ENCODE measurements around the gene SDK1. TPM values are rescaled to one million over a fixed set of nuclear protein-coding genes. Genes with fewer than 3 reads are reported as not detected.

Gene SDK1
- total RNA-seq, 4 donors from 2014 or later, result 1.3 to 5.0 (median 2.0) TPM

DNA sequence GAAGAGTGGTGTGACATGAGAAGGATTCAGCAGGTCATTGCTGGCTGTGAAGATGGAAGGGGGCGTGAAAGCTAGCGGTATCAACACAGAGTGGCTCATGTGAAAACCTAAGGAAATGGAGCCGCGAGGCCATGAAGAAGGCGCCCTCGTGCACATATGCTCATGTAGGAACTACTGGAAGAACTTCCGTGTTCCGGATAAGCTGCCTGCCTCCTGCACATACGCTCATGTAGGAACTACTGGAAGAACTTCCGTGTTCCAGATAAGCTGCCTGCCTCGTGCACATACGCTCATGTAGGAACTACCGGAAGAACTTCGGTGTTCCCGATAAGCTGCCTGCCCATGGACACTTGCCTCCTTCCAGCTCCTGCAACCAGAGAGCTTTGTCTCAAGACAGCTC lies 179.1 kb downstream of the SDK1 start:
- DNase-seq, result no peak
- Histone ChIP-seq H3K4me1 (no peaks in the 10 kb centered on the region), H3K27ac (no peak overlapping the region), H3K9me3 (no peaks in the 10 kb centered on the region), H3K4me3 (replicated peaks in 1 of 3) (no peak overlapping the region), H3K27me3 (no peaks in the 10 kb centered on the region), H3K36me3 (no peaks in the 10 kb centered on the region)
- WGBS, 2 donors, result 95 to 97% methylated on average over 15 of the region's 15 CpGs
- TF ChIP-seq, protein P1, sequence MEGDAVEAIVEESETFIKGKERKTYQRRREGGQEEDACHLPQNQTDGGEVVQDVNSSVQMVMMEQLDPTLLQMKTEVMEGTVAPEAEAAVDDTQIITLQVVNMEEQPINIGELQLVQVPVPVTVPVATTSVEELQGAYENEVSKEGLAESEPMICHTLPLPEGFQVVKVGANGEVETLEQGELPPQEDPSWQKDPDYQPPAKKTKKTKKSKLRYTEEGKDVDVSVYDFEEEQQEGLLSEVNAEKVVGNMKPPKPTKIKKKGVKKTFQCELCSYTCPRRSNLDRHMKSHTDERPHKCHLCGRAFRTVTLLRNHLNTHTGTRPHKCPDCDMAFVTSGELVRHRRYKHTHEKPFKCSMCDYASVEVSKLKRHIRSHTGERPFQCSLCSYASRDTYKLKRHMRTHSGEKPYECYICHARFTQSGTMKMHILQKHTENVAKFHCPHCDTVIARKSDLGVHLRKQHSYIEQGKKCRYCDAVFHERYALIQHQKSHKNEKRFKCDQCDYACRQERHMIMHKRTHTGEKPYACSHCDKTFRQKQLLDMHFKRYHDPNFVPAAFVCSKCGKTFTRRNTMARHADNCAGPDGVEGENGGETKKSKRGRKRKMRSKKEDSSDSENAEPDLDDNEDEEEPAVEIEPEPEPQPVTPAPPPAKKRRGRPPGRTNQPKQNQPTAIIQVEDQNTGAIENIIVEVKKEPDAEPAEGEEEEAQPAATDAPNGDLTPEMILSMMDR (IDR thresholded peaks at IDR 0.05), result no peak
- TF ChIP-seq POLR2A (IDR thresholded peaks at IDR 0.05), result no peak
- intact Hi-C loops (cut with DNase I), result no loop called here

DNA sequence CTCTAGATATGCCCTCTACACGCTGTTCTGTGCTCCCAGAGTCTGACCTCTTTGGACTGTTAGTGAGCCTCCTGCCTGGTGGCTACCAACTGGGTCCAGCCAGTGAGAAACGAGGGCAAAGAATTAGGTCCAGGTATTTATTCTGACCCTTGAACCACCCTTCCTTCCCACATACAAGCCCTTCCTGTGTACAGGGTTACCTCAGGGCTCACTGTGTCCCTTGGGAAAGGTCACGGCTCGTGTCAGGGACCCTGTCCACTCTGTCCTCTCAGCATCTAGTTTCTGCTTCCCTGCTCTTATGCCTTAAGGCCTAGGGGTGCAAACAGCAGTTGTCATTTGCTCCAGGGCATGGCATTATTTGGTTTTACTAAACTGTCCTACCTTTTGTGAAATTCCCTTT lies 180.4 kb downstream of the SDK1 start:
- TF ChIP-seq, protein P1 (IDR thresholded peaks at IDR 0.05), result no peak
- TF ChIP-seq POLR2A (IDR thresholded peaks at IDR 0.05), result no peak
- DNase-seq, result no peak
- H3K36me3 ChIP-seq, result no peaks in the 10 kb centered on the region
- no peak overlapping the region for H3K4me3 ChIP-seq (replicated peaks in 1 of 3)
- no peaks in the 10 kb centered on the region for H3K27me3 ChIP-seq
- intact Hi-C loops (cut with DNase I), result no loop called here
- H3K4me1 ChIP-seq, result no peaks in the 10 kb centered on the region
- 82 to 84% methylated on average over 4 of the region's 4 CpGs for WGBS, 2 donors
- no peak overlapping the region for H3K27ac ChIP-seq
- H3K9me3 ChIP-seq, result no peaks in the 10 kb centered on the region

DNA sequence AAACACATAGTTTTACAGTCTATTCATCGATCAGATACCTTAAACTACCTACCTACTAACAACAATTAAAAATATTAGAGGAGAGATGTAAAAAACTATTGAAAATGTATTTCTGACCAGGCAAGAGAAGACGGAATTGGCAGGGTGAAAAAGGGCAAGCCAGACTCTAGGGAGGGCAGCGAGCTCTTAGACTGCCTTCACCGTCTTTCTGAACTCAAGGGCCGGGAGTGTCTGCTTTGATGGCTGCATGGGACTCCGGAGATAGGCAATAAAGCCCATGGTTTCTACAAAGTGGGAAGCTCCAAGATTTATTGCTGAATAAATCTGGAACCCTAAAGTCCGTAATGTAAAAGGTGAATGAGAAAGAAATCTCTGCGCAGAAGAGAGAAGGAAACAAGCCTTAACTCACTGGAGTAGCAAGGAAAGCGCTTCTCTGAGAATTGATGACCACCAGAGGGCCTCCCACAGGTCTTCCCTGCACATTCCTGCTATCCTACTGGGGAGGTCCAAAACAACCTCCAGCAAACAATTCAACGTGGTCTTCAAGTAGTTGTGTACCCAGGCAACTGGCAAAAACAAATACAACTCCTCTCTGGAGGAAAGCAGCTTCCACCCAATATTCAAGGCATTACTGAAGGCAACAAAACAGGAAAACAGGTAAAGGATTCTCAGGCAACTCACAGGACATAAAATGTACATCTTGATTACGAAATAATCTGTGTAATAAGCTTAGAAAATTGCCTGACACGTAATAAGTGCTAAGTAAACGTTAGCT lies 181.3 kb downstream of the SDK1 start:
- H3K9me3 ChIP-seq, result no peaks in the 10 kb centered on the region
- WGBS, 2 donors, result 65 to 67% methylated on average over 13 of the region's 13 CpGs
- peak in 1 of 2 donors; percentile 16 for DNase-seq
- TF ChIP-seq, protein P1 (IDR thresholded peaks at IDR 0.05), result peak in 3 of 6 experiments; percentile 30 to 37 (median 32)
- no peak for TF ChIP-seq POLR2A (IDR thresholded peaks at IDR 0.05)
- intact Hi-C loops (cut with DNase I), result no loop called here
- no peaks in the 10 kb centered on the region for H3K4me1 ChIP-seq
- no peaks in the 10 kb centered on the region for H3K36me3 ChIP-seq
- H3K4me3 ChIP-seq (replicated peaks in 1 of 3), result no peak overlapping the region
- H3K27ac ChIP-seq, result no peak overlapping the region
- H3K27me3 ChIP-seq, result no peaks in the 10 kb centered on the region

DNA sequence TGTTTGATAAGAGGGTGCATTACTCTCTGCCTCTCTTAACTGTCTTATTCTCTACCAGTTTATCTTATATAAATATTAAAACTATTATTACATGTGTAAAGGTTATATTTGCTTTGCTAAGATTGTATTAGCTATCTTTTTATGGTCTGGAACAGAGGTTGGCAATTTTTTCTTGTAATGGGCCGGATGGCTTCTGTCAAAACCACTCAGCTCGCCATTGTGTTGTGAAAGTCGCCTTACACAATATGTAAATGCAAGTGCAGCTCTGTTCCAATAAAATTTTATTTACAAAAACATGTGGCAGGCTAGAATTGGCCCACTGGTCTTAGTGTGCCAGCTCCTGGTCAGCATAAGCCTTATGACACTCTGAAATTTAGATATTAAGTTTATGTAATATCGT lies 185.8 kb downstream of the SDK1 start:
- H3K4me3 ChIP-seq (replicated peaks in 1 of 3), result no peak overlapping the region
- no peaks in the 10 kb centered on the region for H3K4me1 ChIP-seq
- 70 to 90% methylated on average over 4 of the region's 4 CpGs for WGBS, 2 donors
- H3K36me3 ChIP-seq, result no peaks in the 10 kb centered on the region
- no peak overlapping the region for H3K27ac ChIP-seq
- intact Hi-C loops (cut with DNase I), result no loop called here
- no peak for DNase-seq
- TF ChIP-seq, protein P1 (IDR thresholded peaks at IDR 0.05), result no peak
- no peak for TF ChIP-seq POLR2A (IDR thresholded peaks at IDR 0.05)
- no peaks in the 10 kb centered on the region for H3K27me3 ChIP-seq
- H3K9me3 ChIP-seq, result no peaks in the 10 kb centered on the region

DNA sequence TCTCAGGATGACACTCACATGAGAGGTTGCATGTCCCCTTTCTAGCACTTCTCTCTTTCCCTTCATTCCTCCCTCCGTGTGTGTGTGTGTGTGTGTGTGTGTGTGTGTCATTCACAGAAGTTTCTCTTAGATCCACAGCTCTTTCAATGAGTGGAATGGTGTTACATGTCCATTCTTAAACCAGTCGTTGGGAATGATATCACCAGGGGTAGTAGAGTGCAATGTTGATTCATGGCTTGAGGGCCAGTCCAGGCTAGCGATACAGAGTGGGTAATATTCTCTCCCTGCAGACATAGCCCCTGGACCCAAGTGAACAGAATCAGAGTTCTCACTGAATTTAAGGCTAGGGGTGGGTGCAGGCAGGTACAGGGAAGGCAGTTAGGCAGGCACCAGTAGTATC lies 187.8 kb downstream of the SDK1 start:
- no peak overlapping the region for H3K27ac ChIP-seq
- H3K4me3 ChIP-seq (replicated peaks in 1 of 3), result no peak overlapping the region
- H3K36me3 ChIP-seq, result no peaks in the 10 kb centered on the region
- 65 to 85% methylated on average over 3 of the region's 3 CpGs for WGBS, 2 donors
- no peaks in the 10 kb centered on the region for H3K27me3 ChIP-seq
- no peak for TF ChIP-seq POLR2A (IDR thresholded peaks at IDR 0.05)
- TF ChIP-seq, protein P1 (IDR thresholded peaks at IDR 0.05), result no peak
- no peak for DNase-seq
- intact Hi-C loops (cut with DNase I), result no loop called here
- H3K9me3 ChIP-seq, result no peaks in the 10 kb centered on the region
- no peaks in the 10 kb centered on the region for H3K4me1 ChIP-seq
